GM21526 (cell line): ENCODE measurements around the gene SMARCD1.
"Not testable (repeated sequence)": the region's sequence is repeated elsewhere in the genome, so short reads cannot be mapped to it uniquely, and the experiment has no call there.

Experiments
- ATAC-seq: cut with Tn5 transposase; IDR thresholded peaks from one replicate; pipeline ENCODE4 v1.9.1; 2021; ENCODE audit warnings: moderate library complexity; ENCODE audit not compliant: unreplicated experiment, low FRiP score

Gene SMARCD1

DNA sequence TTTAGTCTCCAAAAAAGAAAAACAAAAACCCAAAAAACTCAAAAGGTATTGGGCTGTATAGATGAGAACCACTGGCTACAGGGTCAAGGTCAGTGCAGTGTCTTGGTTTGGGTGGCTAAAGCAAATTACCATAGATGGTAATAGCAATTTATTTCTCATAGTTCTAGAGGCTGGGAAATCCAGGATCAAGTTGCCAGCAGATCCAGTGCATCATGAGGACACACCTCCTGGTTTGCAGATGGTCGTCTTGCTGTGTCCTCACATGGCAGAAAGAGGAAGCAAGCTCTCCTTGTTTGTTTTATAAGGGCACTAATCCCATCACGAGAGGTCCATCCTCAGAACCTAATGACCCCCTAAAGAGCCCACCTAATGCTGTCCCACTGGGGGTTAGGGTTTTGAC, 38.1 kb downstream of the SMARCD1 start:
- no peak for ATAC-seq

- ATAC-seq = no peak
Observed at GRCh38 chr12:50127546-50127945, 42.4 kb downstream of the SMARCD1 start.

DNA sequence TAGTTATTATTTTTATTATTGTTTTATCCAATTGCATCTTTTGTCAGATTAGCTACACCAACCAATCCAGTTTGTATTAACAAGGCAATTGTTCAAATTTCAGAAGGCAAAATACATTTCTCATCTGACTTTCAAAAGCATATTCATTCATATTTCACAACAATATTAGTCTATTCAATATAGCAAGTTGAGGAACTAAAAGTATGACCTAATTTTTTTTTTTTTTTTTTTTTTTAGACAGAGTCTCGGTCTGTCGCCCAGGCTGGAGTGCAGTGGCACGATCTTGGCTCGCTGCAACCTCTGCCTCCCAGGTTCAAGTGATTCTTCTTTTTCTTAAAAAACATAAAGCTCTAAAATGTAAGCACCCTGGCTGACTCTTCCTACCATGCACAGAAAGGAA, 44.1 kb downstream of the SMARCD1 start:
- no peak for ATAC-seq

GRCh38 chr12:50132505-50133135, 47.5 kb downstream of the SMARCD1 start:
- no peak for ATAC-seq

DNA sequence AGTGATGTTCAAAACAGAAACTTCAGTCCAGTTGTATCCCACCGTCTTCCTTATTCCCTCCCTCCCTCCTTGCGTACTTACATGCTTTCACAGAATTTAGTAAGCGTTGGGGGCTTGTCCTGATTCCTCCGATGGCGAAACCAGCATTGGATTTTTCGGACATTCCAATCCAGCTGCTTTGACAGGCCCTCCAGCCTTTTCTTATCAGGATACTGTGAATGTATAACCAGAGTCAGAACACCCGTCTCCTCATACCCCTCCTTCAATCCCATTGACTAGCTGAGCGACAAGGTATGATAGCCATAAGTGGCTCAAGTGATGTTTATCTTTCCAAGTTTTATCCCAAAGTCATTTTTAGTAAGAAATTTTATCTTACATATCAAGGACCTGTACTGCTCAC, 57.9 kb downstream of the SMARCD1 start:
- no peak for ATAC-seq

DNA sequence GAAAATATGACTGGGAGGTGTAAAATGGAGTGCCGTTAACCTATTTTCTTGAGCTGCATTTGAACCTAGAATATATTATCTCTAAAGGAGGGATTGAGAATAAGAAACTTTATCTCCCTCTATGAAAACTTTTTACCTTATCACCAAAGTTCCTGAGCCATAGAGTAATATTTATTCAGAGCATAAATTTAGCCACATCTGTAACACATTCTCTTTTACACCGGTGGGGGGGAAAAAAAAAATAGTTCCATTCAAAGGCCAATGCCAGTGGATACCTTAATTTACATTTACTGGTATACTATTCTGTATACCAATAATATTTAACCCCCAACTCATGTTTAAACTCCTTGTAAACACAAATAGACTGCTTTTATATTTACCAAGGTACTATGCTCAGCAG, 60.3 kb downstream of the SMARCD1 start:
- ATAC-seq = no peak

- ATAC-seq = no peak
Observed at GRCh38 chr12:50147281-50147680, 62.1 kb downstream of the SMARCD1 start.

DNA sequence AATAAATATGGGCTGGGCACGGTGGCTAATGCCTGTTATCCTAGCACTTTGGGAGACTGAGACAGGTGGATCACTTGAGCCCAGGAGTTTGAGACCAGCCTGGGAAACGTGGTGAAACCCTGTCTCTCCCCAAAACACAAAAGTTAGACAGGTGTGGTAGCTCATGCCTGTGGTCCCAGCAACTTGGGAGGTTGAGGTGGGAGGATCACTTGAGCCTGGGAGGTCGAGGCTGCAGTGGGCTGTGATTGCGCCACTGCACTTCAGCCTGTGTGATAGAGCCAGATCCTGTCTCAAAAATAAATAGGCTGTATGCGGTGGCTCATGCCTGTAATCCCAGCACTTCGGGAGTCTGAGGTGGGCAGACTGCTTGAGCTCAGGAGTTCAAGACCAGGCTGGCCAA, 62.9 kb downstream of the SMARCD1 start:
- not testable (repeated sequence) for ATAC-seq

DNA sequence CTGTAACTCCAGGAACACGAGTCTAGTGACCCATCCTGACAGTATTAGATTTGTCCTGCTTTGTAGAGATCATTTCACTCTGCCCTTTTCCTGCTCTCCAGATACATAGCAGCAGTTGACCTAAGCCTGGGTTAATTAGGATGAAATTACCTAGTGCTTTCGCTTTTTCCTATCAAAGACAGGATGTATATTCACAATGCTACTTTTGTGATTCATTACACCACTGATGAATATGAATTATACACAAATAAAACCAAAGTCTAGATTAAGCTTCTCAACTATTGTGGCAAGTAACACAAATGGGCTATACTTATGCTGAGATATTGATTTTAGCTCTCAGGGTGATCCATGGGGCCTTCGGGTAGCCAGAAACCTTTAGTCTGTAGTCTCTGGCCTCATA, 64.2 kb downstream of the SMARCD1 start:
- no peak for ATAC-seq
